Measurements from ENCODE around the gene CCL24.
"Not testable (repeated sequence)": the region's sequence is repeated elsewhere in the genome, so short reads cannot be mapped to it uniquely, and the experiment has no call there.

Gene CCL24

GRCh38 chr7:75813781-75814236 is at the start of gene CCL24:
Gene CCL24 (minus strand): TSS chr7:75813806. CDS start chr7:75813715, 91 bp downstream.
- in situ Hi-C loops (cut with MboI; ENCODE audit: low sequenced_read_pairs): no loop called here

GRCh38 chr7:75861636-75862035 is 48.0 kb upstream of the CCL24 start:
- in situ Hi-C loops (cut with MboI; ENCODE audit: low sequenced_read_pairs): loop anchor here (25.0 kb wide), 1 partner anchor 451 kb away; the partner anchor contains the start of gene HSPB1

GRCh38 chr7:75858410-75858809 is 44.8 kb upstream of the CCL24 start:
- in situ Hi-C loops (cut with MboI; ENCODE audit: low sequenced_read_pairs): loop anchor here (5.0 to 25.0 kb wide), 2 partner anchors 164 to 454 kb away; partner anchors contain the start of gene HSPB1

- in situ Hi-C loops (cut with MboI; ENCODE audit: low sequenced_read_pairs): loop anchor here (5.0 to 25.0 kb wide), 2 partner anchors 166 to 456 kb away; partner anchors contain the start of gene HSPB1
Observed at GRCh38 chr7:75856536-75856935, 42.9 kb upstream of the CCL24 start.

- in situ Hi-C loops (cut with MboI; ENCODE audit: low sequenced_read_pairs): loop anchor here (5.0 to 25.0 kb wide), 2 partner anchors 167 to 457 kb away; partner anchors contain the start of gene HSPB1
Observed at GRCh38 chr7:75854813-75855345, 41.3 kb upstream of the CCL24 start.

- in situ Hi-C loops (cut with MboI; ENCODE audit: low sequenced_read_pairs): loop anchor here (25.0 kb wide), 1 partner anchor 458 kb away; the partner anchor contains the start of gene HSPB1
Observed at GRCh38 chr7:75854233-75854632, 40.6 kb upstream of the CCL24 start.

GRCh38 chr7:75850235-75850634 is 36.6 kb upstream of the CCL24 start:
- in situ Hi-C loops (cut with MboI; ENCODE audit: low sequenced_read_pairs): loop anchor here (25.0 kb wide), 1 partner anchor 462 kb away; the partner anchor contains the start of gene HSPB1

GRCh38 chr7:75849573-75849972 is 36.0 kb upstream of the CCL24 start:
- in situ Hi-C loops (cut with MboI; ENCODE audit: low sequenced_read_pairs): no loop called here

GRCh38 chr7:75847707-75848106 is 34.1 kb upstream of the CCL24 start:
- in situ Hi-C loops (cut with MboI; ENCODE audit: low sequenced_read_pairs): no loop called here

- in situ Hi-C loops (cut with MboI; ENCODE audit: low sequenced_read_pairs): not testable (repeated sequence)
Observed at GRCh38 chr7:75845132-75845531, 31.5 kb upstream of the CCL24 start.

- in situ Hi-C loops (cut with MboI; ENCODE audit: low sequenced_read_pairs): no loop called here
Observed at GRCh38 chr7:75844158-75844557, 30.6 kb upstream of the CCL24 start.

GRCh38 chr7:75843613-75844116 is 30.1 kb upstream of the CCL24 start:
- in situ Hi-C loops (cut with MboI; ENCODE audit: low sequenced_read_pairs): no loop called here

- in situ Hi-C loops (cut with MboI; ENCODE audit: low sequenced_read_pairs): no loop called here
Observed at GRCh38 chr7:75842836-75843446, 29.3 kb upstream of the CCL24 start.

- in situ Hi-C loops (cut with MboI; ENCODE audit: low sequenced_read_pairs): no loop called here
Observed at GRCh38 chr7:75840029-75840428, 26.4 kb upstream of the CCL24 start.

- in situ Hi-C loops (cut with MboI; ENCODE audit: low sequenced_read_pairs): not testable (repeated sequence)
Observed at GRCh38 chr7:75838281-75838930, 24.8 kb upstream of the CCL24 start.

GRCh38 chr7:75836798-75837197 is 23.2 kb upstream of the CCL24 start:
- in situ Hi-C loops (cut with MboI; ENCODE audit: low sequenced_read_pairs): no loop called here

- in situ Hi-C loops (cut with MboI; ENCODE audit: low sequenced_read_pairs): no loop called here
Observed at GRCh38 chr7:75835688-75836285, 22.2 kb upstream of the CCL24 start.

GRCh38 chr7:75833662-75834061 is 20.1 kb upstream of the CCL24 start:
- in situ Hi-C loops (cut with MboI; ENCODE audit: low sequenced_read_pairs): not testable (repeated sequence)

- in situ Hi-C loops (cut with MboI; ENCODE audit: low sequenced_read_pairs): no loop called here
Observed at GRCh38 chr7:75830978-75831377, 17.4 kb upstream of the CCL24 start.

GRCh38 chr7:75829656-75830055 is 16.1 kb upstream of the CCL24 start:
- in situ Hi-C loops (cut with MboI; ENCODE audit: low sequenced_read_pairs): not testable (repeated sequence)
